SH-SY5Y (cell line): Measurements from ENCODE around the gene OTUD4.

Source experiments
- GATA2 ChIP-seq: IDR thresholded peaks from 2 replicates; pipeline ENCODE4 v1.6.1; 2011; ENCODE audit warnings: mild to moderate bottlenecking, low read depth, low read length
- GATA3 ChIP-seq: IDR thresholded peaks from 2 replicates; pipeline ENCODE4 v1.6.1; 2011; ENCODE audit warnings: low read depth, mild to moderate bottlenecking, low read length, moderate library complexity

DNA sequence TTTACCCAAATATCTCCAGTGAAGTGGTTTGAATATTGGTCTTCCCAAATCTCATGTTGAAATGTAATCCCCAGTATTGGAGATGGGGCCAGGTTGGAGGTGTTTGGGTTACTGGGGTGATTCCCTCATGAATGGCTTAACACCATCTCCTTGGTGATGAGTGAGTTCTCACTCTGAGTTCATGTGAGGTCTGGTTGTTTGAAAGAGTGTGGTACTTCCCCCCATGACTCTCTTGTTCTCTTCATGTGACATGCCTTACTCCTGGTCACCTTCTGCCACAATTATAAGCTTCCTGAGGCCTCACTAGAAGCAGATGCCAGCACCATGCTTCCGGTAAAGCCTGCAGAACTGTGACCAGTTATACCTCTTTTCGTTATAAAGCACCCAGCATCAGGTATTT is 32.9 kb upstream of the OTUD4 start:
- TF ChIP-seq GATA3 (no peak), GATA2 (no peak)
